Tibial nerve (tissue), 4 donors: ENCODE data around the gene APOC3. TPM values are rescaled to one million over a fixed set of nuclear protein-coding genes. Genes with fewer than 3 reads are reported as not detected.
A peak's percentile ranks its signal among the peaks of the same experiment; 100 is the strongest.

Experiments
- DNase-seq, 2 donors: peaks; one replicate each; pipeline ENCODE4 v3.0.0-alpha.2; 2019; ENCODE audit warnings: low spot score in 2 of 2
- H3K27ac ChIP-seq, 4 donors: fragments of 200-600 bp; sonication (generic) in 3 of 4; one replicate each; pipeline ENCODE4 v1.5.1; 2017 to 2019; ENCODE audit warnings: mild to moderate bottlenecking in 1 of 4
- H3K27me3 ChIP-seq, 2 donors: fragments of 200-600 bp; sonication (generic) in 1 of 2; one replicate each; pipeline versions ENCODE4 v1.5.1 to v1.6.0; 2017 to 2019
- H3K36me3 ChIP-seq, 3 donors: fragments of 200-600 bp; sonication (generic); one replicate each; pipeline ENCODE4 v1.5.1; 2018 to 2019
- H3K4me1 ChIP-seq, 4 donors: fragments of 200-600 bp; sonication (generic) in 3 of 4; one replicate each; pipeline ENCODE4 v1.5.1; 2017 to 2019
- H3K4me3 ChIP-seq, 4 donors: fragments of 200-600 bp; sonication (generic) in 3 of 4; one replicate each; pipeline ENCODE4 v1.5.1; 2017 to 2019; ENCODE audit warnings: mild to moderate bottlenecking in 1 of 4, moderate library complexity in 1 of 4
- H3K9me3 ChIP-seq, 4 donors: fragments of 200-600 bp; sonication (generic) in 3 of 4; one replicate each; pipeline ENCODE4 v1.5.1; 2017 to 2019
- EP300 ChIP-seq, 2 donors: sonication (generic); formaldehyde crosslinking; IDR thresholded peaks; one replicate each; pipeline ENCODE4 v1.6.1; 2017; ENCODE audit warnings: antibody characterized with exemption in 2 of 2, mild to moderate bottlenecking in 1 of 2
- POLR2A ChIP-seq, 2 donors: fragments of 450-650 bp; IDR thresholded peaks; one replicate each; pipeline ENCODE4 v1.6.1; 2017; ENCODE audit warnings: antibody characterized with exemption in 2 of 2, mild to moderate bottlenecking in 2 of 2, moderate library complexity in 2 of 2
- WGBS, 2 donors: methylation state at CpG; one replicate each; pipeline ENCODE4 v1.1.5; 2018; 5-methylcytosine and 5-hydroxymethylcytosine counted together
- total RNA-seq, 4 donors: library from RNA; depleted of rRNA; stranded (reverse); fragments of >200 nt; gene quantifications; one replicate each; pipeline ENCODE4 v1.1.0, GENCODE V29; 2016
- TF ChIP-seq, protein P1 (sequence below), 5 experiments: fragments of 200-600 bp in 3 of 5; fragments of 450-650 bp in 2 of 5; sonication (generic) in 3 of 5; IDR thresholded peaks; one replicate each; pipeline ENCODE4 v1.5.1; 2016 to 2019; ENCODE audit warnings: antibody characterized with exemption in 5 of 5, mild to moderate bottlenecking in 3 of 5, moderate library complexity in 2 of 5

Gene APOC3
- total RNA-seq, 4 donors from 2014 or later, result not detected

GRCh38 chr11:116840224-116840745 is 10.6 kb downstream of the APOC3 start:
- Histone ChIP-seq H3K9me3 (no peaks in the 10 kb centered on the region), H3K36me3 (peaks cover 3 to 27% (median 5%) of the 10 kb centered on the region in 3 donors), H3K27me3 (no peaks in the 10 kb centered on the region), H3K4me3 (no peak overlapping the region), H3K27ac (peak overlapping the region in 3 of 4 donors; percentile 10 to 64 (median 13)), H3K4me1 (peaks cover 0 to 53% (median 17%) of the 10 kb centered on the region in 4 donors)
- DNase-seq, result no peak
- WGBS, 2 donors, result 31 to 53% methylated on average over 6 of the region's 6 CpGs
- no peak for TF ChIP-seq EP300 (IDR thresholded peaks at IDR 0.05)
- TF ChIP-seq, protein P1, sequence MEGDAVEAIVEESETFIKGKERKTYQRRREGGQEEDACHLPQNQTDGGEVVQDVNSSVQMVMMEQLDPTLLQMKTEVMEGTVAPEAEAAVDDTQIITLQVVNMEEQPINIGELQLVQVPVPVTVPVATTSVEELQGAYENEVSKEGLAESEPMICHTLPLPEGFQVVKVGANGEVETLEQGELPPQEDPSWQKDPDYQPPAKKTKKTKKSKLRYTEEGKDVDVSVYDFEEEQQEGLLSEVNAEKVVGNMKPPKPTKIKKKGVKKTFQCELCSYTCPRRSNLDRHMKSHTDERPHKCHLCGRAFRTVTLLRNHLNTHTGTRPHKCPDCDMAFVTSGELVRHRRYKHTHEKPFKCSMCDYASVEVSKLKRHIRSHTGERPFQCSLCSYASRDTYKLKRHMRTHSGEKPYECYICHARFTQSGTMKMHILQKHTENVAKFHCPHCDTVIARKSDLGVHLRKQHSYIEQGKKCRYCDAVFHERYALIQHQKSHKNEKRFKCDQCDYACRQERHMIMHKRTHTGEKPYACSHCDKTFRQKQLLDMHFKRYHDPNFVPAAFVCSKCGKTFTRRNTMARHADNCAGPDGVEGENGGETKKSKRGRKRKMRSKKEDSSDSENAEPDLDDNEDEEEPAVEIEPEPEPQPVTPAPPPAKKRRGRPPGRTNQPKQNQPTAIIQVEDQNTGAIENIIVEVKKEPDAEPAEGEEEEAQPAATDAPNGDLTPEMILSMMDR (IDR thresholded peaks at IDR 0.05), result peak in 2 of 5 experiments; percentile 20 to 21

- no peaks in the 10 kb centered on the region for H3K9me3 ChIP-seq
- peaks cover 0 to 48% (median 13%) of the 10 kb centered on the region in 4 donors for H3K4me1 ChIP-seq
- H3K36me3 ChIP-seq, result peaks cover 3 to 33% (median 5%) of the 10 kb centered on the region in 3 donors
- 53 to 63% methylated on average over 9 of the region's 9 CpGs for WGBS, 2 donors
- H3K4me3 ChIP-seq, result no peak overlapping the region
- no peak for TF ChIP-seq POLR2A (IDR thresholded peaks at IDR 0.05)
- TF ChIP-seq, protein P1 (IDR thresholded peaks at IDR 0.05), result no peak
- TF ChIP-seq EP300 (IDR thresholded peaks at IDR 0.05), result no peak
- no peak for DNase-seq
- no peaks in the 10 kb centered on the region for H3K27me3 ChIP-seq
- peak overlapping the region in 2 of 4 donors; percentile 13 to 64 for H3K27ac ChIP-seq
Measured at GRCh38 chr11:116840746-116841296, 11.1 kb downstream of the APOC3 start.

DNA sequence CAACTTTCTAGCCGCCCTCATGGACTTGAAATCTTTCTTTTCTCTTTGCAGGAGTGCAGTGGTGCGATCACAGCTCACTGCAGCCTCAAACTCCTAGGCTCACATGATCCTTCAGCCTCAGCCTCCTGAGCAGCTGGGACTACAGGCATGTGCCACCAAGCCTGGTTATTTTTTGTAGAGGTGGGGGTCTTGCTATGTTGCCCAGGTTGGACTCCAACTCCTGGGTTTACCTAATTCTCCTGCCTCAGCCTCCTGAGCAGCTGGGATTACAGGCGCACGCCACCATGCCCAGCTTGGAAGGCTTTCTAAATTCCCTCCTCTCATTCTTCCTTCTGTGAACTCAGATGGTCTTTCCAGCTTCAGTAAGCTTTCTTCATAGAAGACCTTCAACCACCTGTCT is 12.4 kb downstream of the APOC3 start:
- Histone ChIP-seq H3K9me3 (no peaks in the 10 kb centered on the region), H3K4me3 (no peak overlapping the region), H3K36me3 (peaks cover 3 to 46% (median 10%) of the 10 kb centered on the region in 3 donors), H3K27ac (no peak overlapping the region), H3K27me3 (no peaks in the 10 kb centered on the region), H3K4me1 (peaks cover 0 to 37% (median 8%) of the 10 kb centered on the region in 4 donors)
- TF ChIP-seq, protein P1 (IDR thresholded peaks at IDR 0.05), result no peak
- TF ChIP-seq EP300 (IDR thresholded peaks at IDR 0.05), result no peak
- no peak for TF ChIP-seq POLR2A (IDR thresholded peaks at IDR 0.05)
- WGBS, 2 donors, result 98 to 100% methylated on average over 4 of the region's 4 CpGs
- no peak for DNase-seq

DNA sequence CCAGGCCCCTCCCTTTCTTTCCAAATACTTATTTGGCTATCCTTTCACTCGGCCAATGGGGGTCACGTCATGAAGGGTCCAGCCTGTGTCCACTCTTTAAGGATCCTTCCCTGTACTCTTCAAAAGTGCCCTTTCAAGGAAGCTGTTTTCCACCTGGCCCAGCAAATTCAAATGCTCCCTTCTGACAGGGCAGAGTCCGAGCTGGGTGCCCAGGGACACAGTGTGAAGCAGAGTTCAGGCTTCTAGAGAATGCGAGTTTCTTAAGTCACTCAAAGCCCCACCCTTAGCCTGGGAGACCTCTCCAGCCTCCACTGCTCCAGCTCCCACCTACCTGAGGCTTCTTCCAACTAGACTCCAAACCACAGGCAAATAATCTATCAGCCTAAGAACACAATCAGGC is 13.2 kb downstream of the APOC3 start:
- Histone ChIP-seq H3K4me3 (no peak overlapping the region), H3K36me3 (peaks cover 3 to 54% (median 10%) of the 10 kb centered on the region in 3 donors), H3K9me3 (no peaks in the 10 kb centered on the region), H3K27ac (peak overlapping the region in 1 of 4 donors; percentile 50), H3K4me1 (peaks cover 0 to 29% (median 6%) of the 10 kb centered on the region in 4 donors), H3K27me3 (no peaks in the 10 kb centered on the region)
- 56 to 57% methylated on average over 4 of the region's 4 CpGs for WGBS, 2 donors
- no peak for DNase-seq
- no peak for TF ChIP-seq POLR2A (IDR thresholded peaks at IDR 0.05)
- TF ChIP-seq, protein P1 (IDR thresholded peaks at IDR 0.05), result no peak

GRCh38 chr11:116843661-116844060 is 14.0 kb downstream of the APOC3 start:
- no peaks in the 10 kb centered on the region for H3K9me3 ChIP-seq
- H3K27ac ChIP-seq, result no peak overlapping the region
- no peak for DNase-seq
- H3K4me3 ChIP-seq, result no peak overlapping the region
- WGBS, 2 donors, result 95 to 96% methylated on average over 9 of the region's 9 CpGs
- H3K36me3 ChIP-seq, result peaks cover 3 to 60% (median 14%) of the 10 kb centered on the region in 3 donors
- H3K4me1 ChIP-seq, result peaks cover 0 to 22% (median 6%) of the 10 kb centered on the region in 4 donors
- TF ChIP-seq POLR2A (IDR thresholded peaks at IDR 0.05) (no peak), EP300 (IDR thresholded peaks at IDR 0.05) (no peak)
- TF ChIP-seq, protein P1 (IDR thresholded peaks at IDR 0.05), result no peak
- H3K27me3 ChIP-seq, result no peaks in the 10 kb centered on the region
